OCI-LY3 (cell line): Measurements from ENCODE around the gene MUTYH.
"Not testable (repeated sequence)": the region's sequence is repeated elsewhere in the genome, so short reads cannot be mapped to it uniquely, and the experiment has no call there.

Source experiments
- CTCF ChIP-seq: fragments of 200-600, 300-600 bp; sonication (generic); IDR thresholded peaks from 2 replicates; pipeline ENCODE4 v1.5.1; 2014; ENCODE audit warnings: antibody characterized with exemption, low read length, low read depth
- EZH2phosphoT487 ChIP-seq: fragments of 200-600 bp; shearing (Covaris generic); IDR thresholded peaks from 2 replicates; pipeline ENCODE4 v1.6.1; 2018; ENCODE audit warnings: antibody characterized with exemption, mixed run types, low read depth

GRCh38 chr1:45384213-45384612, 44.0 kb upstream of the MUTYH start:
- not testable (repeated sequence) for TF ChIP-seq CTCF, EZH2phosphoT487
